K562 (cell line): ENCODE results near the gene CCDC27. TPM values are rescaled to one million over a fixed set of nuclear protein-coding genes. Genes with fewer than 3 reads are reported as not detected.

ENCODE experiments used
- ATAC-seq: fragments of 200-7000 bp; cut with Tn5 transposase; 3 replicates; pipeline ENCODE4 v1.9.1; 2020; ENCODE audit warnings: moderate library complexity
- BruUV-seq: library from RNA; stranded (reverse); fragments of 400-500 nt; replicated peaks from 2 replicates; lab custom pipeline; 2021; lab: Mats Ljungman, UMichigan
- CTCF ChIA-PET: fragments of 300-600 bp; formaldehyde crosslinking; extraction: SDS; loops from one replicate; lab custom pipeline; 2021; ENCODE audit warnings: low intra/inter-chr PET ratio; lab: Yijun Ruan, JAX
- POLR2A ChIA-PET: fragments of 300-600, 350-650 bp; sonication (Branson Sonifier 250); formaldehyde crosslinking; extraction: SDS; loops from one replicate; lab custom pipeline; 2021; ENCODE audit warnings: antibody characterized with exemption, inconsistent platforms; lab: Yijun Ruan, JAX
- DNase-seq, 4 experiments: peaks; one replicate each; pipeline versions ENCODE4 v3.0.0 to v3.0.0-alpha.2; 2011 to 2018; ENCODE audit warnings: low spot score in 3 of 4, mixed read lengths in 3 of 4; ENCODE audit errors: extremely low read depth in 1 of 4
- FAIRE-seq: peaks from 2 replicates; lab custom pipeline; 2011; peaks lifted over from hg19 to GRCh38; lab: Jason Lieb, UNC
- H2AFZ ChIP-seq: 2 replicates; pipeline ENCODE4 v1.6.0; 2011; ENCODE audit warnings: low read depth, low read length, control low read depth, inconsistent platforms
- H3K27ac ChIP-seq: fragments of 200-600 bp; 3 replicates; pipeline ENCODE4 v1.8.0; 2011; ENCODE audit warnings: low read depth, mild to moderate bottlenecking, control low read depth, inconsistent platforms, low read length, moderate library complexity, mixed read lengths; ENCODE audit errors: extremely low read depth
- H3K27me3 ChIP-seq, 2 experiments: fragments of 300-600 bp in 1 of 2; 2 replicates in 1 of 2; 3 replicates in 1 of 2; pipeline versions ENCODE4 v1.6.0 to v1.8.0; 2011; ENCODE audit warnings: inconsistent platforms in 2 of 2, low read length in 2 of 2, mild to moderate bottlenecking in 1 of 2, mixed read lengths in 1 of 2, moderate library complexity in 1 of 2; ENCODE audit not compliant: control insufficient read depth in 2 of 2, insufficient read depth in 2 of 2
- H3K36me3 ChIP-seq: fragments of 300-600 bp; 3 replicates; pipeline ENCODE4 v1.8.0; 2011; ENCODE audit warnings: mild to moderate bottlenecking, low read length, inconsistent platforms; ENCODE audit not compliant: control insufficient read depth, insufficient read depth
- H3K4me1 ChIP-seq, 2 experiments: fragments of 200-600 bp in 1 of 2; replicated peaks in 1 of 2; 2 replicates in 1 of 2; 3 replicates in 1 of 2; pipeline versions ENCODE4 v1.5.1 to v1.8.0; 2011; ENCODE audit warnings: inconsistent platforms in 2 of 2, low read length in 2 of 2, mild to moderate bottlenecking in 1 of 2, mixed read lengths in 1 of 2, moderate library complexity in 1 of 2; ENCODE audit not compliant: control insufficient read depth in 2 of 2, insufficient read depth in 2 of 2
- H3K4me2 ChIP-seq: 2 replicates; pipeline ENCODE4 v1.6.1; 2011; ENCODE audit warnings: low read length, control low read depth, inconsistent platforms, mixed read lengths; ENCODE audit not compliant: insufficient read depth
- H3K4me3 ChIP-seq: fragments of 200-600 bp; sonication (generic), shearing (Covaris generic); 2 replicates; pipeline ENCODE4 v1.5.1; 2016; ENCODE audit warnings: control low read depth, inconsistent platforms
- H3K79me2 ChIP-seq: fragments of 200-600 bp; 3 replicates; pipeline ENCODE4 v1.8.0; 2011; ENCODE audit warnings: low read length, inconsistent platforms; ENCODE audit not compliant: control insufficient read depth, insufficient read depth
- H3K9ac ChIP-seq, 2 experiments: 2 replicates each; pipeline versions ENCODE4 v1.6.0 to v1.6.1; 2011; ENCODE audit warnings: low read depth in 2 of 2, low read length in 2 of 2, control low read depth in 1 of 2, inconsistent platforms in 1 of 2, mild to moderate bottlenecking in 1 of 2, mixed read lengths in 1 of 2; ENCODE audit not compliant: insufficient read depth in 1 of 2
- H3K9me1 ChIP-seq: one replicate; pipeline ENCODE4 v1.6.0; 2011; ENCODE audit warnings: inconsistent platforms, mild to moderate bottlenecking, low read length, moderate library complexity; ENCODE audit not compliant: control insufficient read depth, insufficient read depth
- H3K9me3 ChIP-seq: replicated peaks from 2 replicates; pipeline ENCODE4 v1.5.1; 2011; ENCODE audit warnings: low read depth, low read length, inconsistent platforms; ENCODE audit not compliant: control insufficient read depth, insufficient read depth
- H4K20me1 ChIP-seq: replicated peaks from 2 replicates; pipeline ENCODE4 v1.6.1; 2011; ENCODE audit warnings: low read length, inconsistent platforms, mixed read lengths; ENCODE audit not compliant: control insufficient read depth, insufficient read depth
- ARNT ChIP-seq, 2 experiments: fragments of 450-650 bp; IDR thresholded peaks; 2 replicates each; pipeline ENCODE4 v1.6.1; 2016; ENCODE audit warnings: mild to moderate bottlenecking in 1 of 2
- CBFA2T2 ChIP-seq: fragments of 450-650 bp; conservative IDR thresholded peaks from 2 replicates; pipeline ENCODE4 v1.6.1; 2017; ENCODE audit warnings: mild to moderate bottlenecking
- CC2D1A ChIP-seq: fragments of 450-650 bp; IDR thresholded peaks from 2 replicates; pipeline ENCODE4 v1.6.1; 2017; ENCODE audit warnings: mild to moderate bottlenecking
- MTA2 ChIP-seq: fragments of 450-650 bp; IDR thresholded peaks from 2 replicates; pipeline ENCODE4 v1.6.1; 2016; ENCODE audit warnings: low read depth
- TARDBP ChIP-seq: fragments of 450-650 bp; IDR thresholded peaks from 2 replicates; pipeline ENCODE4 v1.6.1; 2016
- ZBTB5 ChIP-seq: fragments of 450-650 bp; IDR thresholded peaks from 2 replicates; pipeline ENCODE4 v1.6.1; 2017; ENCODE audit warnings: antibody characterized with exemption
- WGBS: fragments of 100-300 bp; shearing (Covaris generic); methylation state at CpG from one replicate; pipeline ENCODE4 v1.1.6; 2016; ENCODE audit warnings: low coverage, mixed read lengths; ENCODE audit not compliant: insufficient coverage; ENCODE audit errors: missing lambda C conversion rate; 5-methylcytosine and 5-hydroxymethylcytosine counted together
- in situ Hi-C: fragments of 300-500 bp; cut with MboI; formaldehyde crosslinking; loops from 4 replicates; pipeline ENCODE4 v1.15.0; 2018; ENCODE audit warnings: inconsistent platforms, mixed read lengths
- intact Hi-C: fragments of 100-400 bp; cut with micrococcal nuclease; formaldehyde crosslinking; loops from 2 replicates; pipeline ENCODE4 v1.14.2; 2022
- polyA plus RNA-seq, 8 experiments: library from polyadenylated mRNA; depleted of rRNA in 4 of 8; stranded (reverse) in 5 of 8; unstranded in 3 of 8; fragments of >200 nt; fragmentation: Nextera tagmentation in 2 of 8; fragmentation: Illumina TruSeq in 1 of 8; extraction: Ambion mirVana in 2 of 8; extraction: Trizol in 1 of 8; gene quantifications; 2 replicates each; pipeline versions ENCODE4 v1.2.1 to v1.2.3, GENCODE V29; 2011 to 2014; ENCODE audit warnings: inconsistent platforms in 1 of 8, missing spikeins in 1 of 8
- total RNA-seq, 7 experiments: library from RNA; depleted of rRNA in 6 of 7; stranded (reverse); fragments of >200 nt in 6 of 7; fragmentation: Illumina TruSeq in 2 of 7; extraction: Trizol in 2 of 7; gene quantifications; 2 replicates each; pipeline versions ENCODE4 v1.2.1 to v1.2.3, GENCODE V29; 2011 to 2021; ENCODE audit warnings: low replicate concordance in 1 of 7
- TF ChIP-seq, protein P1 (sequence below): fragments of 450-650 bp; conservative IDR thresholded peaks from 2 replicates; pipeline ENCODE4 v1.6.1; 2016; ENCODE audit warnings: missing genetic modification characterization, low read depth, mild to moderate bottlenecking, control low read depth, missing compliant biosample characterization

Gene CCDC27
- total and polyA plus RNA-seq, 9 of the 15 experiments (the other 6 are each of a cell fraction or from before 2014, with no cell fraction given), result 0.01 to 0.04 TPM; not detected in 7

GRCh38 chr1:3705341-3705950 is 46.8 kb upstream of the CCDC27 start:
- peaks cover 0 to 59% of the 10 kb centered on the region in 2 experiments; a peak in 2 of 5 replicates for H3K4me1 ChIP-seq

More at GRCh38 chr1:3705341-3705950, 46.8 kb upstream of the CCDC27 start:
- Histone ChIP-seq H3K36me3 (no peaks in the 10 kb centered on the region), H3K9me1 (no peaks in the 10 kb centered on the region), H3K27me3 (peaks cover 70 to 96% of the 10 kb centered on the region in 2 experiments), H4K20me1 (peaks cover 71% of the 10 kb centered on the region), H3K9ac (no peak overlapping the region), H3K27ac (no peak overlapping the region), H3K4me3 (no peak overlapping the region), H3K9me3 (no peaks in the 10 kb centered on the region), H2AFZ (no peak overlapping the region), H3K79me2 (no peaks in the 10 kb centered on the region), H3K4me2 (no peak overlapping the region)
- no peak for TF ChIP-seq ARNT (IDR thresholded peaks at IDR 0.05)
- TF ChIP-seq MTA2, result no peak
- TF ChIP-seq TARDBP, result no peak
- no peak for TF ChIP-seq CBFA2T2
- TF ChIP-seq, protein P1, sequence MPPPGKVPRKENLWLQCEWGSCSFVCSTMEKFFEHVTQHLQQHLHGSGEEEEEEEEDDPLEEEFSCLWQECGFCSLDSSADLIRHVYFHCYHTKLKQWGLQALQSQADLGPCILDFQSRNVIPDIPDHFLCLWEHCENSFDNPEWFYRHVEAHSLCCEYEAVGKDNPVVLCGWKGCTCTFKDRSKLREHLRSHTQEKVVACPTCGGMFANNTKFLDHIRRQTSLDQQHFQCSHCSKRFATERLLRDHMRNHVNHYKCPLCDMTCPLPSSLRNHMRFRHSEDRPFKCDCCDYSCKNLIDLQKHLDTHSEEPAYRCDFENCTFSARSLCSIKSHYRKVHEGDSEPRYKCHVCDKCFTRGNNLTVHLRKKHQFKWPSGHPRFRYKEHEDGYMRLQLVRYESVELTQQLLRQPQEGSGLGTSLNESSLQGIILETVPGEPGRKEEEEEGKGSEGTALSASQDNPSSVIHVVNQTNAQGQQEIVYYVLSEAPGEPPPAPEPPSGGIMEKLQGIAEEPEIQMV (tag), result peak; percentile 75
- TF ChIP-seq ZBTB5, result peak; percentile 61; the same call in 1 of the 2 replicates
- TF ChIP-seq CC2D1A, result peak; percentile 37; the same call in 1 of the 2 replicates
- BruUV-seq, result no TSS peak
- intact Hi-C loops, result no loop called here
- FAIRE-seq (no peak), ATAC-seq (no peak), DNase-seq (no peak)
- ChIA-PET POLR2A (interaction anchor here (0.5 to 0.6 kb wide), 2 partner anchors 63 to 455 kb away, joined by 3 to 4 read pairs; no protein-coding TSS in a partner anchor), CTCF (no interaction called here)
- 2% methylated on average over 19 of the region's 19 CpGs for WGBS
- in situ Hi-C loops, result no loop called here
